Natural killer cell (primary cell): Measurements from ENCODE around the gene TMEM163. TPM values are rescaled to one million over a fixed set of nuclear protein-coding genes. Genes with fewer than 3 reads are reported as not detected.
A peak's percentile ranks its signal among the peaks of the same experiment; 100 is the strongest.
"Not testable (repeated sequence)": the region's sequence is repeated elsewhere in the genome, so short reads cannot be mapped to it uniquely, and the experiment has no call there.

Experiments
- ATAC-seq, 3 donors: fragments of 150-1000 bp in 2 of 3; fragments of 200-7000 bp in 1 of 3; cut with Tn5 transposase; 1 replicate in 1 of 3; 2 replicates in 2 of 3; pipeline ENCODE4 v1.10.0; 2021; ENCODE audit warnings: mild to moderate bottlenecking in 2 of 3, moderate library complexity in 2 of 3
- DNase-seq, 2 donors: peaks; one replicate each; pipeline versions ENCODE4 v3.0.0 to v3.0.0-alpha.2; 2013 to 2021; ENCODE audit warnings: mixed read lengths in 1 of 2
- H3K27ac ChIP-seq: one replicate; pipeline ENCODE4 v1.5.1; 2013; ENCODE audit warnings: mild to moderate bottlenecking, low read length
- H3K27me3 ChIP-seq: one replicate; pipeline ENCODE4 v1.6.1; 2013; ENCODE audit warnings: low read length; ENCODE audit not compliant: control insufficient read depth, insufficient read depth
- H3K36me3 ChIP-seq: one replicate; pipeline ENCODE4 v1.6.1; 2013; ENCODE audit warnings: low read length; ENCODE audit not compliant: control insufficient read depth, insufficient read depth
- H3K4me1 ChIP-seq: one replicate; pipeline ENCODE4 v1.6.1; 2013; ENCODE audit warnings: low read length; ENCODE audit not compliant: control insufficient read depth, insufficient read depth
- H3K4me3 ChIP-seq: one replicate; pipeline ENCODE4 v1.5.1; 2013; ENCODE audit warnings: low read length
- H3K9me3 ChIP-seq: one replicate; pipeline ENCODE4 v1.6.1; 2013; ENCODE audit warnings: low read length; ENCODE audit not compliant: control insufficient read depth, insufficient read depth
- H3K27ac Mint-ChIP-seq, 2 donors: one replicate each; pipeline ENCODE4 v1.8.0; 2022; ENCODE audit warnings: mild to moderate bottlenecking in 2 of 2, mixed read lengths in 2 of 2, moderate library complexity in 1 of 2
- H3K27me3 Mint-ChIP-seq, 2 donors: one replicate each; pipeline ENCODE4 v1.8.0; 2022; ENCODE audit warnings: low read depth in 2 of 2, mixed read lengths in 2 of 2
- H3K36me3 Mint-ChIP-seq: one replicate; pipeline ENCODE4 v1.8.0; 2022; ENCODE audit warnings: mixed read lengths
- H3K4me1 Mint-ChIP-seq, 2 donors: one replicate each; pipeline ENCODE4 v1.8.0; 2022; ENCODE audit warnings: mixed read lengths in 2 of 2
- H3K4me3 Mint-ChIP-seq: one replicate; pipeline ENCODE4 v1.8.0; 2022; ENCODE audit warnings: mild to moderate bottlenecking, moderate library complexity, mixed read lengths
- H3K9me3 Mint-ChIP-seq, 2 donors: one replicate each; pipeline ENCODE4 v1.8.0; 2022; ENCODE audit warnings: mixed read lengths in 2 of 2
- WGBS: methylation state at CpG from one replicate; pipeline ENCODE4 v1.1.7; 2013; ENCODE audit warnings: missing lambda C conversion rate; ENCODE audit not compliant: insufficient coverage; 5-methylcytosine and 5-hydroxymethylcytosine counted together
- intact Hi-C: fragments of 100-400 bp; cut with micrococcal nuclease; formaldehyde crosslinking; loops from one replicate; pipeline ENCODE4 v1.14.2; 2022
- total RNA-seq, 4 donors: library from RNA; stranded (reverse); fragments of 120-200 nt in 1 of 4; gene quantifications; one replicate each; pipeline versions ENCODE4 v1.2.3 to v1.2.4, GENCODE V29; 2013 to 2022
- TF ChIP-seq, protein P1 (sequence below): fragments of 200-600 bp; IDR thresholded peaks from one replicate; pipeline ENCODE4 v1.8.0; 2022; ENCODE audit warnings: antibody characterized with exemption

Gene TMEM163
- total RNA-seq, 3 donors from 2014 or later (not counting 1 experiment from before 2014, with no cell fraction given): 6.8 to 11.6 (median 10.3) TPM

DNA sequence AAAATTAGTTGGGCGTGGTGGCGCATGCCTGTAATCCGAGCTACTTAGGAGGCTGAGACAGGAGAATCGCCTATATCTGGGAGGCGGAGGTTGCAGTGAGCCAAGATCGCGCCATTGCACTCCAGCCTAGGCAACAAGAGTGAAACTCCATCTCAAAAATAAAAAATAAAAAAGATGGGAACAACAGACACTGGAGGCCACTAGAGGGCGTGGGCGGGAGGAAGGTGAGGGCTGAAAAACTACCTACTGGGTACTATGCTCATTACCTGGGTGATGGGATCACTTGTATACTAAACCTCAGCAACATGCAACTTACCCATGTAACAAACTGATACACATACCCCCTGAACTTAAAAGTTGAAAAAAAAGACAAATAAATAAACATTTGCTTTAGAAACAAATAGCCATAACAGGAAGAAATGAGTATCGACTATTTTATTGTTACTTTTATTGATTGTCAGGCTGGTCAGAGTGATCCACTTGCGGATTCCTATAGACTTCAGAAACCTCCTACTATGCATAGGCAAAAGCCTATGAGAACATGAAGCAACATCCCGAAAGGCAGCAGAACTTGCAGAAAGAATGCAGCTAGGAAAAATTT is 61.0 kb downstream of the TMEM163 start:
- WGBS: 89% methylated on average over 9 of the region's 12 CpGs
- TF ChIP-seq, protein P1, sequence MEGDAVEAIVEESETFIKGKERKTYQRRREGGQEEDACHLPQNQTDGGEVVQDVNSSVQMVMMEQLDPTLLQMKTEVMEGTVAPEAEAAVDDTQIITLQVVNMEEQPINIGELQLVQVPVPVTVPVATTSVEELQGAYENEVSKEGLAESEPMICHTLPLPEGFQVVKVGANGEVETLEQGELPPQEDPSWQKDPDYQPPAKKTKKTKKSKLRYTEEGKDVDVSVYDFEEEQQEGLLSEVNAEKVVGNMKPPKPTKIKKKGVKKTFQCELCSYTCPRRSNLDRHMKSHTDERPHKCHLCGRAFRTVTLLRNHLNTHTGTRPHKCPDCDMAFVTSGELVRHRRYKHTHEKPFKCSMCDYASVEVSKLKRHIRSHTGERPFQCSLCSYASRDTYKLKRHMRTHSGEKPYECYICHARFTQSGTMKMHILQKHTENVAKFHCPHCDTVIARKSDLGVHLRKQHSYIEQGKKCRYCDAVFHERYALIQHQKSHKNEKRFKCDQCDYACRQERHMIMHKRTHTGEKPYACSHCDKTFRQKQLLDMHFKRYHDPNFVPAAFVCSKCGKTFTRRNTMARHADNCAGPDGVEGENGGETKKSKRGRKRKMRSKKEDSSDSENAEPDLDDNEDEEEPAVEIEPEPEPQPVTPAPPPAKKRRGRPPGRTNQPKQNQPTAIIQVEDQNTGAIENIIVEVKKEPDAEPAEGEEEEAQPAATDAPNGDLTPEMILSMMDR: peak; percentile 63
- no peak overlapping the region for H3K4me3 ChIP-seq
- peak overlapping the region in 1 of 2 donors; percentile 10 for H3K27ac Mint-ChIP-seq
- peak in 1 of 2 donors; percentile 63 for DNase-seq
- peaks cover 15% of the 10 kb centered on the region for H3K4me1 ChIP-seq
- no peaks in the 10 kb centered on the region for H3K9me3 ChIP-seq
- peaks cover 0 to 7% of the 10 kb centered on the region in 2 donors for H3K27me3 Mint-ChIP-seq
- no peaks in the 10 kb centered on the region for H3K36me3 ChIP-seq
- ATAC-seq: peak in 1 of 3 donors; percentile 59
- no peaks in the 10 kb centered on the region for H3K27me3 ChIP-seq
- H3K27ac ChIP-seq: no peak overlapping the region
- no peaks in the 10 kb centered on the region for H3K36me3 Mint-ChIP-seq
- no peaks in the 10 kb centered on the region for H3K9me3 Mint-ChIP-seq
- intact Hi-C loops: no loop called here
- H3K4me3 Mint-ChIP-seq: no peak overlapping the region
- peaks cover 30 to 36% of the 10 kb centered on the region in 2 donors for H3K4me1 Mint-ChIP-seq

- H3K9me3 Mint-ChIP-seq, H3K9me3 ChIP-seq, H3K27ac ChIP-seq, DNase-seq, H3K36me3 ChIP-seq, H3K27me3 Mint-ChIP-seq, H3K36me3 Mint-ChIP-seq, ATAC-seq, H3K4me3 Mint-ChIP-seq, H3K27me3 ChIP-seq, intact Hi-C loops, H3K4me3 ChIP-seq, H3K27ac Mint-ChIP-seq: not testable (repeated sequence)
- peaks cover 30 to 35% of the 10 kb centered on the region in 2 donors for H3K4me1 Mint-ChIP-seq
- 99% methylated on average over 7 of the region's 15 CpGs for WGBS
- H3K4me1 ChIP-seq: peaks cover 15% of the 10 kb centered on the region
Observed at GRCh38 chr2:134656391-134656790, 62.4 kb downstream of the TMEM163 start.

DNA sequence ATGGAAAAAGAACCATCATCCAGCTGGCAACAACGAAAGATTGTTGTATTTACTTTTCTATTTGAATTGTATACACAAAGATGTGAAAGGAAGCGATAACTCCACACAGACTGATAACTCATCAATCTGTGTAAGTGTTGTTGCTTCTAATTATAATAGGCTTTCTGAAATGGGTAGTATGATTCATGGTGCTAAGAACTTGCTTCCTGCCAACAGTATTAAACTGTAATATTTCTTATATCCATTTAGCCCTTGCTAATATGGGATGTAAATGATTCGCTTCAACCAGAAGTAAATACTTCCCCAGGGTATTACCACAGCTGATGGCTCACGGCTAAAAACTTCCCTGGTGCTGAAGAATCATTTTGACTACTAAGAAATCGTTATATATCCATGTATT is 70.2 kb downstream of the TMEM163 start:
- WGBS: no CpG with 5 or more reads among the region's 5 CpGs
- Histone ChIP-seq H3K9me3 (no peaks in the 10 kb centered on the region), H3K36me3 (no peaks in the 10 kb centered on the region), H3K4me1 (no peaks in the 10 kb centered on the region), H3K27me3 (no peaks in the 10 kb centered on the region), H3K27ac (no peak overlapping the region), H3K4me3 (no peak overlapping the region)
- TF ChIP-seq, protein P1: no peak
- H3K4me3 Mint-ChIP-seq: no peak overlapping the region
- H3K27ac Mint-ChIP-seq: no peak overlapping the region
- H3K9me3 Mint-ChIP-seq: no peaks in the 10 kb centered on the region
- H3K4me1 Mint-ChIP-seq: peaks cover 0 to 3% of the 10 kb centered on the region in 2 donors
- no peaks in the 10 kb centered on the region for H3K36me3 Mint-ChIP-seq
- H3K27me3 Mint-ChIP-seq: no peaks in the 10 kb centered on the region
- intact Hi-C loops: no loop called here
- DNase-seq (no peak), ATAC-seq (no peak)

DNA sequence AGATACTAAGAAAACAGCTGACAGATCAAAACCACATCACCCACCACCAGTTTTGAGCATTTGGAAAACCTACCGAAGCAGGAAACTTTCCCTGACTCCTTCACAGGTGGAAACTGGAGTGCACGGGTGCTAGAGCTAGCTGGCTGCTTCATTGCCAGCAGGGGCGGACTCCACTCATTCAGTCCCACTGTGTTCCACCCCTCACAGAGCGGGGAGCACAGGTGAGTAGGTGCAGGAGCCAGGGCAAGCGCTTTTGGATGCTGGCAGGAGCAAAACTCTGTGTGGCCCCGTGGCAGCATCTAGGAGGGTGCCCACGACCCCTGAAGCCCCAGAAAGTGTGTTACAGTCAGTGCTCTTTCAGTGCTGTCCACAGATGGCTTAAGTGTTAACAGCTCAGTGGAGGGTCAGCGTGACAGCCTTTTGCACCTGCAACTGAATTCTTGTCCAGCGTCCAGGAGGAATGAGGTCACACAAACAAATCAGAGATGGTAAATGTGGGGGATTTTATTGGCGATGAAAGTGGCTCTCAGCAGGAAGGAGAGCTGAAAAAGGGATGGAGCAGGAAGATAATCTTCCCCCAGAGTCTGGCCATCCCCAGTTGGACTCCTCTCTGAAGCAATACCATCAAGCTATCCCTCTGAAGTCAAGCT is 71.1 kb downstream of the TMEM163 start:
- intact Hi-C loops: no loop called here
- H3K4me1 Mint-ChIP-seq: peaks cover 0 to 3% of the 10 kb centered on the region in 2 donors
- WGBS: 92% methylated on average over 10 of the region's 10 CpGs

More for the DNA sequence above, 71.1 kb downstream of the TMEM163 start:
- H3K9me3 ChIP-seq: no peaks in the 10 kb centered on the region
- H3K27ac ChIP-seq: no peak overlapping the region
- no peaks in the 10 kb centered on the region for H3K9me3 Mint-ChIP-seq
- no peak overlapping the region for H3K27ac Mint-ChIP-seq
- H3K36me3 ChIP-seq: no peaks in the 10 kb centered on the region
- TF ChIP-seq, protein P1: no peak
- no peak for ATAC-seq
- H3K36me3 Mint-ChIP-seq: no peaks in the 10 kb centered on the region
- no peak for DNase-seq
- H3K27me3 ChIP-seq: no peaks in the 10 kb centered on the region
- no peaks in the 10 kb centered on the region for H3K27me3 Mint-ChIP-seq
- H3K4me3 ChIP-seq: no peak overlapping the region
- H3K4me1 ChIP-seq: no peaks in the 10 kb centered on the region
- no peak overlapping the region for H3K4me3 Mint-ChIP-seq
